ENCODE measurements around the gene ALDH1A2.

ALDH1A2 gene

GRCh38 chr15:58083526-58083925 lies 18.0 kb upstream of the ALDH1A2 start:
- no peaks in the 10 kb centered on the region for H3K36me3 ChIP-seq (ENCODE audit: control insufficient read depth in 2 of 2, insufficient read depth in 1 of 2, low read length in 2 of 2)
- ChIA-PET POLR2A (no interaction called here), CTCF (no interaction called here)
- TF ChIP-seq ZNF561 (tag by site-specific recombination; IDR thresholded peaks at IDR 0.05; ENCODE audit: borderline replicate concordance) (no peak), ZNF629 (tag by site-specific recombination; IDR thresholded peaks at IDR 0.05) (no peak), ZNF211 (tag by site-specific recombination; IDR thresholded peaks at IDR 0.05; ENCODE audit: low read depth) (no peak), OVOL3 (tag by site-specific recombination; IDR thresholded peaks at IDR 0.05) (no peak), ZNF48 (tag by site-specific recombination; IDR thresholded peaks at IDR 0.05) (no peak), ZNF324 (tag by site-specific recombination; IDR thresholded peaks at IDR 0.05) (no peak), ZXDB (tag by site-specific recombination; IDR thresholded peaks at IDR 0.05) (no peak)
- TF ChIP-seq, protein P1, sequence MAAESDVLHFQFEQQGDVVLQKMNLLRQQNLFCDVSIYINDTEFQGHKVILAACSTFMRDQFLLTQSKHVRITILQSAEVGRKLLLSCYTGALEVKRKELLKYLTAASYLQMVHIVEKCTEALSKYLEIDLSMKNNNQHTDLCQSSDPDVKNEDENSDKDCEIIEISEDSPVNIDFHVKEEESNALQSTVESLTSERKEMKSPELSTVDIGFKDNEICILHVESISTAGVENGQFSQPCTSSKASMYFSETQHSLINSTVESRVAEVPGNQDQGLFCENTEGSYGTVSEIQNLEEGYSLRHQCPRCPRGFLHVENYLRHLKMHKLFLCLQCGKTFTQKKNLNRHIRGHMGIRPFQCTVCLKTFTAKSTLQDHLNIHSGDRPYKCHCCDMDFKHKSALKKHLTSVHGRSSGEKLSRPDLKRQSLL (tag by site-specific recombination; IDR thresholded peaks at IDR 0.05), result no peak
- no peak overlapping the region for H3K27ac ChIP-seq (ENCODE audit: extremely low read depth, low read depth, low read length)
- H3K4me3 ChIP-seq (ENCODE audit: low read depth, low read length), result no peak overlapping the region
- no peaks in the 10 kb centered on the region for H3K9me3 ChIP-seq (ENCODE audit: control insufficient read depth, insufficient read depth, low read depth, low read length)
- no peaks in the 10 kb centered on the region for H3K4me1 ChIP-seq (ENCODE audit: control insufficient read depth, insufficient read depth, low read length)

- ChIA-PET CTCF (interaction anchor here (0.9 kb wide), 1 partner anchor 522 kb away, joined by 3 read pairs; no protein-coding TSS in a partner anchor), POLR2A (no interaction called here)
- no peak overlapping the region for H3K27ac ChIP-seq (ENCODE audit: extremely low read depth, low read depth, low read length)
- H3K9me3 ChIP-seq (ENCODE audit: control insufficient read depth, insufficient read depth, low read depth, low read length), result no peaks in the 10 kb centered on the region
- TF ChIP-seq ZNF2 (tag by site-specific recombination; IDR thresholded peaks at IDR 0.05), result no peak
- TF ChIP-seq ZNF311 (tag by site-specific recombination; IDR thresholded peaks at IDR 0.05; ENCODE audit: borderline replicate concordance), result no peak
- TF ChIP-seq ZNF404 (tag by site-specific recombination; IDR thresholded peaks at IDR 0.05), result no peak
- no peak for TF ChIP-seq ZNF654 (tag by site-specific recombination; IDR thresholded peaks at IDR 0.05; ENCODE audit: low read depth)
- no peak for TF ChIP-seq ZFP3 (tag by site-specific recombination; IDR thresholded peaks at IDR 0.05; ENCODE audit: low read depth)
- TF ChIP-seq, protein P2, sequence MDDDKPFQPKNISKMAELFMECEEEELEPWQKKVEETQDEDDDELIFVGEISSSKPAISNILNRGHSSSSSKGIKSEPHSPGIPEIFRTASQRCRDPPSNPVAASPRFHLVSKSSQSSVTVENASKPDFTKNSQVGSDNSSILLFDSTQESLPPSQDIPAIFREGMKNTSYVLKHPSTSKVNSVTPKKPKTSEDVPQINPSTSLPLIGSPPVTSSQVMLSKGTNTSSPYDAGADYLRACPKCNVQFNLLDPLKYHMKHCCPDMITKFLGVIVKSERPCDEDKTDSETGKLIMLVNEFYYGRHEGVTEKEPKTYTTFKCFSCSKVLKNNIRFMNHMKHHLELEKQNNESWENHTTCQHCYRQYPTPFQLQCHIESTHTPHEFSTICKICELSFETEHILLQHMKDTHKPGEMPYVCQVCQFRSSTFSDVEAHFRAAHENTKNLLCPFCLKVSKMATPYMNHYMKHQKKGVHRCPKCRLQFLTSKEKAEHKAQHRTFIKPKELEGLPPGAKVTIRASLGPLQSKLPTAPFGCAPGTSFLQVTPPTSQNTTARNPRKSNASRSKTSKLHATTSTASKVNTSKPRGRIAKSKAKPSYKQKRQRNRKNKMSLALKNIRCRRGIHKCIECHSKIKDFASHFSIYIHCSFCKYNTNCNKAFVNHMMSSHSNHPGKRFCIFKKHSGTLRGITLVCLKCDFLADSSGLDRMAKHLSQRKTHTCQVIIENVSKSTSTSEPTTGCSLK (tag by site-specific recombination; IDR thresholded peaks at IDR 0.05), result no peak
- TF ChIP-seq ZNF837 (tag by site-specific recombination; IDR thresholded peaks at IDR 0.05), result no peak
- TF ChIP-seq ZNF704 (tag by site-specific recombination; IDR thresholded peaks at IDR 0.05), result no peak
- no peak for TF ChIP-seq ZNF24 (tag by site-specific recombination; IDR thresholded peaks at IDR 0.05)
- TF ChIP-seq ZNF580 (tag by site-specific recombination; IDR thresholded peaks at IDR 0.05), result no peak
- TF ChIP-seq, protein P3, sequence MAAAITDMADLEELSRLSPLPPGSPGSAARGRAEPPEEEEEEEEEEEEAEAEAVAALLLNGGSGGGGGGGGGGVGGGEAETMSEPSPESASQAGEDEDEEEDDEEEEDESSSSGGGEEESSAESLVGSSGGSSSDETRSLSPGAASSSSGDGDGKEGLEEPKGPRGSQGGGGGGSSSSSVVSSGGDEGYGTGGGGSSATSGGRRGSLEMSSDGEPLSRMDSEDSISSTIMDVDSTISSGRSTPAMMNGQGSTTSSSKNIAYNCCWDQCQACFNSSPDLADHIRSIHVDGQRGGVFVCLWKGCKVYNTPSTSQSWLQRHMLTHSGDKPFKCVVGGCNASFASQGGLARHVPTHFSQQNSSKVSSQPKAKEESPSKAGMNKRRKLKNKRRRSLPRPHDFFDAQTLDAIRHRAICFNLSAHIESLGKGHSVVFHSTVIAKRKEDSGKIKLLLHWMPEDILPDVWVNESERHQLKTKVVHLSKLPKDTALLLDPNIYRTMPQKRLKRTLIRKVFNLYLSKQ (tag by site-specific recombination; IDR thresholded peaks at IDR 0.05; ENCODE audit: borderline replicate concordance), result no peak
- no peak for TF ChIP-seq ZBTB20 (tag by site-specific recombination; IDR thresholded peaks at IDR 0.05)
- TF ChIP-seq KLF1 (tag by site-specific recombination; IDR thresholded peaks at IDR 0.05), result no peak
- no peak for TF ChIP-seq KLF10 (tag by site-specific recombination; IDR thresholded peaks at IDR 0.05)
- no peaks in the 10 kb centered on the region for H3K4me1 ChIP-seq (ENCODE audit: control insufficient read depth, insufficient read depth, low read length)
- H3K36me3 ChIP-seq (ENCODE audit: control insufficient read depth in 2 of 2, insufficient read depth in 1 of 2, low read length in 2 of 2), result no peaks in the 10 kb centered on the region
- H3K4me3 ChIP-seq (ENCODE audit: low read depth, low read length), result no peak overlapping the region
Observed at GRCh38 chr15:58081891-58082290, 16.4 kb upstream of the ALDH1A2 start.
